ENCODE results near the gene SRGAP2B.
"Not testable (repeated sequence)": the region's sequence is repeated elsewhere in the genome, so short reads cannot be mapped to it uniquely, and the experiment has no call there.

SRGAP2B gene

DNA sequence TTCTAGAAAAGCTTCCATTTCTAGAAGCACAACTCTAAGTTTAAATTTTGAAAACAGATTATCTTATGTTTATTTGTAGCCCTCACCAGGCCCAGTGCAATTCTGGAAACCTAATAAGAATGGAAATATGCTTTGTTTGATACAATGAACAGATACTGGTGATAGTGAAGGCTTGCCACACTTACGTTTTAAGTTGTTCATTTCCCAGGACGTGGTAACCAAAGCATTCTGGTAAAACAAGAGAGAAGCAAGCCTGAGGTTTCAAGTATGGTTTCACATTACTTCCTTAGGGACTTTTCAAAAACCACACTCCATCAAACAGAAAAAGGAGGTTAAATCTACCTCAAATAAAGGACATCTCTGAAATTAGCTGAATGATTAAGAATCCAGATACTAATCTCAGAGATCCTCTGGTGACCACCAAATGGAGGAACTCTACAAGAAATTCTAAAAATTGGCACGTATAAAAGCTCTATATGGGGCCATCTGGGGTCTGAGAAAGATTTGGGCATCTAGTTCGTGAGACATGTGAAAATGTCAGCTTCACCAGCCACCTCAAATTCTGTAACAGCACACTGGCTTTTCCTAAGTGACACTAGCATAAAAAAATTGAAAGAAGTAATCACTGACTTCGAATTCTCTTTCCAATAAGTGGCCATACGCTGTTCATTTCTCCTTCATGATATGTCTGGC is 164.9 kb downstream of the SRGAP2B start:
- not testable (repeated sequence) for H3K4me3 ChIP-seq (ENCODE audit: low read depth, low read length, poor library complexity, severe bottlenecking); H2AFZ ChIP-seq (ENCODE audit: low read length); H3K9me2 ChIP-seq (ENCODE audit: low read depth, low read length); H3K27ac ChIP-seq (ENCODE audit: low read depth, low read length, poor library complexity, severe bottlenecking); H4K20me1 ChIP-seq (ENCODE audit: insufficient read depth, low read length); H3F3A ChIP-seq (ENCODE audit: insufficient read depth, low read length); H3K9me3 ChIP-seq (ENCODE audit: low read length); H3K36me3 ChIP-seq (ENCODE audit: insufficient read depth, low read length); H3K9ac ChIP-seq (ENCODE audit: low read length); H3K4me1 ChIP-seq (ENCODE audit: insufficient read depth, low read length, severe bottlenecking); H3K27me3 ChIP-seq (ENCODE audit: insufficient read depth, low read length); H3K4me2 ChIP-seq (ENCODE audit: low read length); H3K79me2 ChIP-seq (ENCODE audit: insufficient read depth, low read length)

DNA sequence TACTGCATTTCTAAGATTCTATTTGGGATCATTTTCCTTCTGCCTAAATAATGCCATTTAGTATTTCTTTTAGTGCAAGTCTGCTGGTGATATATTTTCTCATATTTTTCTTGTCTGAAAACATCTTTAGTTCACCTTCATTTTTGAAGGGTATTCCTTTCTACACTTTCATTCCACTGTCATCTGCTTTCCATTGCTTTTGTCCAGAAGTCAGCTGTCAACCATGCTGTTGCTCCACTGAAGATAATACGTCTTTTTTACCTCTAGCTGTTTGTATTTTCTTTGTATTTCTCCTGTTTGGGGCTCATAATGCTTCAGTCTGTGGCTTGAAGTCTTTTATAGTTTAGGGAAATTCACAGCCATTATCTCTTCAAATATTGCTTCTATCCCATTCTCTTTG is 167.8 kb downstream of the SRGAP2B start:
- not testable (repeated sequence) for H3K9ac ChIP-seq (ENCODE audit: low read length); H3K4me2 ChIP-seq (ENCODE audit: low read length); H2AFZ ChIP-seq (ENCODE audit: low read length); H3K4me3 ChIP-seq (ENCODE audit: low read depth, low read length, poor library complexity, severe bottlenecking); H3K4me1 ChIP-seq (ENCODE audit: insufficient read depth, low read length, severe bottlenecking); H3K27ac ChIP-seq (ENCODE audit: low read depth, low read length, poor library complexity, severe bottlenecking); H3K9me3 ChIP-seq (ENCODE audit: low read length); H3K27me3 ChIP-seq (ENCODE audit: insufficient read depth, low read length); H3K36me3 ChIP-seq (ENCODE audit: insufficient read depth, low read length); H3K79me2 ChIP-seq (ENCODE audit: insufficient read depth, low read length); H3F3A ChIP-seq (ENCODE audit: insufficient read depth, low read length); H4K20me1 ChIP-seq (ENCODE audit: insufficient read depth, low read length); H3K9me2 ChIP-seq (ENCODE audit: low read depth, low read length)

DNA sequence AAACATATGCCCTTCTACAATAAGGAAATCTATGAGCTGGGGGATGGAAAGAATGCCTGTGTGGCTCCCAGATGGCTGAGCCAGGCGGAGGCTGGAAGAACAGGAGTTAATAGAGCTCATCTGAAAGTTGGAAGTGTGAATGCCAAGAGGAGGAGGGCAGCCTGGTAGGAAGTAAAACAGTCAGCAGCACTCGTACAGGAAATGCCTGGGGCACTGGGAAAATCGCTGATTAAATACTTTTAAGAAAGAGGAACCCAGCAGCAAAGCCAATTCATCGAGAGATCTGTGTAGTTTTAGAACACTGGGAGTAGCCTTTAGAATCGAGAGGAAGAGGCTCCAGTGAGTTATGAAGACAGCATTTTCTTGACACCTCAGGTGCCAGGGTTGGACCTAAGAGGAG is 171.5 kb downstream of the SRGAP2B start:
- not testable (repeated sequence) for H3K36me3 ChIP-seq (ENCODE audit: insufficient read depth, low read length); H3F3A ChIP-seq (ENCODE audit: insufficient read depth, low read length); H3K9me2 ChIP-seq (ENCODE audit: low read depth, low read length); H3K9ac ChIP-seq (ENCODE audit: low read length); H3K27ac ChIP-seq (ENCODE audit: low read depth, low read length, poor library complexity, severe bottlenecking); H2AFZ ChIP-seq (ENCODE audit: low read length); H3K27me3 ChIP-seq (ENCODE audit: insufficient read depth, low read length); H3K79me2 ChIP-seq (ENCODE audit: insufficient read depth, low read length); H4K20me1 ChIP-seq (ENCODE audit: insufficient read depth, low read length); H3K9me3 ChIP-seq (ENCODE audit: low read length); H3K4me1 ChIP-seq (ENCODE audit: insufficient read depth, low read length, severe bottlenecking); H3K4me2 ChIP-seq (ENCODE audit: low read length); H3K4me3 ChIP-seq (ENCODE audit: low read depth, low read length, poor library complexity, severe bottlenecking)

DNA sequence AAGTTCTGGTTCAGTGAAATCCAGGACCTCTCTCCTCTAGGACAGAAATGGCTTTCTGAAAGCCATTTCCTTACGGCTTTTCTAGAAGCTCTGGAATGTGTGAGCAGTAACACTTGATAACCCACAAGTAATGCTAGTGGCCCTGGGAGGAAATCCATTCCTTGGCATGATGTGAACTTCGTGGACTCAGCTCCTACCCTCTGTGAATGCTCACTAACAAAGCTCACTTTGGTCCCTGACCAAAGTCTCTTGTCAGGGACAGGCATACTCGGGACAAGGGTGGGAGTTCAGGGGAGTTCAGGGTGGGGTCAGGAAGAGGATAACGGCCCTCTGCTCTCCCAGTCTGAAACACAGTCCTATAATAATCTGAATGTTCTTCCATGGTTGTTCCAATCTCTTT is 172.3 kb downstream of the SRGAP2B start:
- not testable (repeated sequence) for H3F3A ChIP-seq (ENCODE audit: insufficient read depth, low read length); H3K4me1 ChIP-seq (ENCODE audit: insufficient read depth, low read length, severe bottlenecking); H3K9me3 ChIP-seq (ENCODE audit: low read length); H3K27me3 ChIP-seq (ENCODE audit: insufficient read depth, low read length); H2AFZ ChIP-seq (ENCODE audit: low read length); H4K20me1 ChIP-seq (ENCODE audit: insufficient read depth, low read length); H3K4me2 ChIP-seq (ENCODE audit: low read length); H3K9me2 ChIP-seq (ENCODE audit: low read depth, low read length); H3K27ac ChIP-seq (ENCODE audit: low read depth, low read length, poor library complexity, severe bottlenecking); H3K9ac ChIP-seq (ENCODE audit: low read length); H3K79me2 ChIP-seq (ENCODE audit: insufficient read depth, low read length); H3K36me3 ChIP-seq (ENCODE audit: insufficient read depth, low read length); H3K4me3 ChIP-seq (ENCODE audit: low read depth, low read length, poor library complexity, severe bottlenecking)

DNA sequence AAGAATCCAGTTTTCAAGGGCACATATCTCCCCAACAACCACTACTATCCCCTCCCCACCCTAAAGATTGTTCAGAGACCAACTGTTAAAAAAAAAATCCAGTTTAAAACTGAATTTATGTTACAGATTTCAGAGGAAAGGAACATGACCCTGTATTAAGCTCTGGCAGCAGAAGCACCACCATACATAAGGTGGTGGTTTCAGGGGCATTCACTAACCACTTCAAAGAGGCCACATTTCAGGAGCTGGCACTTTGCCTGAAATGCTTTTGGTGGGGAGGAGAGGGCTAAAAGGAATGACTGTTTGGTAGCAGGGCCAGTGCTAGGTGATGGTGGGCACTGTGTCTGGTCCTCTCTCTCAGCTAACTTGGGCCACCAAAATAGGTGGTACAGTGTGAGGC is 176.0 kb downstream of the SRGAP2B start:
- H3K27me3 ChIP-seq (ENCODE audit: insufficient read depth, low read length); H3K4me2 ChIP-seq (ENCODE audit: low read length); H4K20me1 ChIP-seq (ENCODE audit: insufficient read depth, low read length); H3K9me3 ChIP-seq (ENCODE audit: low read length); H3F3A ChIP-seq (ENCODE audit: insufficient read depth, low read length); H3K4me3 ChIP-seq (ENCODE audit: low read depth, low read length, poor library complexity, severe bottlenecking); H2AFZ ChIP-seq (ENCODE audit: low read length); H3K9ac ChIP-seq (ENCODE audit: low read length); H3K27ac ChIP-seq (ENCODE audit: low read depth, low read length, poor library complexity, severe bottlenecking); H3K79me2 ChIP-seq (ENCODE audit: insufficient read depth, low read length); H3K9me2 ChIP-seq (ENCODE audit: low read depth, low read length); H3K36me3 ChIP-seq (ENCODE audit: insufficient read depth, low read length); H3K4me1 ChIP-seq (ENCODE audit: insufficient read depth, low read length, severe bottlenecking): not testable (repeated sequence)

DNA sequence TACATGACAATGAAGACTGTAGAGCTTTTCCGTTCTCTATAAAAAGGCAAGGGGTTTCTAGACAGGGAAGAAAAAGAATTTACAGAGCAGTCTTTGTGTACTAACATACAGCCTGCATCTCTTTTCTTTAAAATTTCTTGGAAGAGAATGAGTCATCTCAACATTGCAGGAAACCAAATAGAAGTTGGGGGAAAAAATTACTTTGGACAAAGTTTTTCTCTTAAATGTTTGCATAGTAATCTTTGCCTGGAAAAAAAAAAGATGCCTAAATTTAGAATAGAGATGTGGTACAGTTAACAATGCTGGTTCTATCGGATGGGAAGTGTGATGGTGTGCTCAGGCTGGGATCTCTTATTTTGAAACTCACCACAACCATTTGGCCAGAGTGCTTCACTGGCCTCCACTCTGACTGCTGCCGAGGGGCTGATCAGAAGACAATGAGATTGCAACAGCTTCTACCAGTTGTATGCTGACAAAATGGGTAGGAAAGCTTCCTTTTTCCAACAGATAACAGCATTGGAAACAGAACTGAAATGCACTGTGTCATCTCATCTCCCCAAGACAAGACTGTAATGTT is 177.0 kb downstream of the SRGAP2B start:
- not testable (repeated sequence) for H2AFZ ChIP-seq (ENCODE audit: low read length); H3K27ac ChIP-seq (ENCODE audit: low read depth, low read length, poor library complexity, severe bottlenecking)

DNA sequence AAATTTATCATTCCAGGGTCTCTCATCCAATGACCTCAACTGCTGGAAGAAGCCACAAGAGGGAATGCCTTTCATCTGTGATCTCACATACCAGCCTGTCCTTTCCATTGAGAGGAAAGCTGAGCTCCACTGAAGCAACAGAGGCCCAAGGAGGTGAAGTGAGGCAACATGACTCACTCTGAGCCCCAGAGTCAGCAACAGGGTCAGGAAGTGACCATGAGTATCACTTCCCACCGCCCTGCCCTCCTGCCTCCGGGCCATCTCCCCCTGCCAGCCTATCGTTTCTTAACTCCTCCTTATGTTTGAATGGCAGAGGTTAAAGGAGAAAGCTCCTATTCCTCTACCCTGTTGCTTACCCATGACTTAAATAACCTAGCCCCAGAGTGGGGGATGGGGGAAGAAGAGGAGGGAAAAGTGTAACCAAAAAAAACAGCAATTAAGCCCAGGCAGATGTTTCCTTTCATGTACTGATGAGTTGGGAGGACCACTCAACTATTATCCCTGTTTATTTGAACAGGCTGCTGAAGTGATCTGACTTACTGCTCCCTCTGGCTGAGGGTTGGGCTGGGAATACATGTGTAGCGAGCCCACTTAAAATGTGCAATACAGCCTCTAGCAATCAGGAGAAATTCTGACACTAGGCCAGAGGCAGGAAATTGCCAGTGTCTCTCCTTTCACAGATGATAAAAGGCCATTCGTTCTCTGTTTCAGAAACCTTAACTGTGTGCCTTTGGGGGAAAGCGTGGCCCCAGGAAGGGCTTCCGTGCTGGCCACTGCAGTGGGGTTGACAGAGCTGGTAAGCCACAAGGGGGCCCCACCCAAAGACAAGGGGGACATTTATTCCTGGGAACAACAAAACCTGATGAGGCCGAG is 177.7 kb downstream of the SRGAP2B start:
- H4K20me1 ChIP-seq (ENCODE audit: insufficient read depth, low read length); H3F3A ChIP-seq (ENCODE audit: insufficient read depth, low read length); H3K27ac ChIP-seq (ENCODE audit: low read depth, low read length, poor library complexity, severe bottlenecking); H3K27me3 ChIP-seq (ENCODE audit: insufficient read depth, low read length); H3K9me2 ChIP-seq (ENCODE audit: low read depth, low read length); H3K4me2 ChIP-seq (ENCODE audit: low read length); H3K79me2 ChIP-seq (ENCODE audit: insufficient read depth, low read length); H3K36me3 ChIP-seq (ENCODE audit: insufficient read depth, low read length); H3K4me3 ChIP-seq (ENCODE audit: low read depth, low read length, poor library complexity, severe bottlenecking); H3K9me3 ChIP-seq (ENCODE audit: low read length); H3K9ac ChIP-seq (ENCODE audit: low read length); H3K4me1 ChIP-seq (ENCODE audit: insufficient read depth, low read length, severe bottlenecking); H2AFZ ChIP-seq (ENCODE audit: low read length): not testable (repeated sequence)

More for the DNA sequence above, 177.0 kb downstream of the SRGAP2B start:
- H3K4me2 ChIP-seq (ENCODE audit: low read length); H3K9ac ChIP-seq (ENCODE audit: low read length); H3K9me2 ChIP-seq (ENCODE audit: low read depth, low read length); H3K4me1 ChIP-seq (ENCODE audit: insufficient read depth, low read length, severe bottlenecking); H3K36me3 ChIP-seq (ENCODE audit: insufficient read depth, low read length); H3K9me3 ChIP-seq (ENCODE audit: low read length); H3K27me3 ChIP-seq (ENCODE audit: insufficient read depth, low read length); H3F3A ChIP-seq (ENCODE audit: insufficient read depth, low read length); H3K79me2 ChIP-seq (ENCODE audit: insufficient read depth, low read length); H3K4me3 ChIP-seq (ENCODE audit: low read depth, low read length, poor library complexity, severe bottlenecking); H4K20me1 ChIP-seq (ENCODE audit: insufficient read depth, low read length): not testable (repeated sequence)

Measured in OCI-LY1 (cell line).